ENCODE results near the gene OR5T1. TPM values are rescaled to one million over a fixed set of nuclear protein-coding genes. Genes with fewer than 3 reads are reported as not detected.

Gene OR5T1
- total RNA-seq = not detected in 2 replicates

GRCh38 chr11:56273854-56274253 is at the start of gene OR5T1:
TSS of gene OR5T1 (plus strand) at chr11:56274154. CDS start at chr11:56275639, 1,485 bp downstream.

DNA sequence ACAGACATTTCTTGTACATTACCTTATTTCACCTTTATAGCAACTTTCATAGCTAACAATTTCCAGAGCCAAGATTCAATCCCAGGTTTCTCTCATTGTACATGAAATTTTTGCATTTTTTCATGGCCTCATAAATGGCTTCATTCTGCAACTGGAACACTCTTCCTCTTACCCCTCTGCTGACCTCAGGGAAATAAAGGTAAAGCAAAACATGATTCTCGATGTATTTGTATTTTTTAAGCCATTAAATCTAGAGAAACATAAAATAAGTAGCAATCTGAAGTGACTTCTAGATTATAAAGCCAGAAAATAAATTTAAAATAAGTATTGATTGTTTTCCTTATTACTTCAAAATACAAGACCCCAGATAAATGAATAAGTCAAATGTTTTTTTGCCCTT is 39.8 kb upstream of the OR5T1 start, which contains the start of gene OR5T2:
OR5T2 (minus strand) TSS at position 101 of the 400 bp plus-strand sequence. CDS start 1,193 bp downstream, outside the sequence.

GRCh38 chr11:56251954-56252353 is 22.0 kb upstream of the OR5T1 start, which contains the start of gene OR5T3:
TSS of gene OR5T3 (plus strand) at chr11:56252254. CDS start at chr11:56252254, 0 bp downstream.

GRCh38 chr11:56292154-56292553 is 18.2 kb downstream of the OR5T1 start, which contains the start of gene OR8H1:
TSS of gene OR8H1 (minus strand) at chr11:56292254. CDS start at chr11:56291062, 1,192 bp downstream.

GRCh38 chr11:56314844-56315243 is 40.9 kb downstream of the OR5T1 start, which contains the start of gene OR8K3:
TSS of gene OR8K3 (plus strand) at chr11:56315144. CDS start at chr11:56318307, 3,163 bp downstream.

Other genes with a start within 250 kb of the OR5T1 start
- gene OR5AS1, start 246.5 kb upstream of the OR5T1 start, total RNA-seq = not detected in 2 replicates
- gene OR8I2, start 180.8 kb upstream of the OR5T1 start, total RNA-seq = not detected in 2 replicates
- not detected in 2 replicates for gene OR8H2, start 170.5 kb upstream of the OR5T1 start, total RNA-seq
- gene OR8H3, start 151.8 kb upstream of the OR5T1 start, total RNA-seq = not detected in 2 replicates
- gene OR8J3, start 134.0 kb upstream of the OR5T1 start, total RNA-seq = not detected in 2 replicates
- gene OR8K5, start 113.8 kb upstream of the OR5T1 start, total RNA-seq = not detected in 2 replicates
- not detected in 2 replicates for gene OR5J2, start 97.5 kb upstream of the OR5T1 start, total RNA-seq
- gene OR5T2, start 39.9 kb upstream of the OR5T1 start, total RNA-seq = not detected in 2 replicates
- gene OR5T3, start 21.9 kb upstream of the OR5T1 start, total RNA-seq = not detected in 2 replicates
- not detected in 2 replicates for gene OR8H1, start 18.1 kb downstream of the OR5T1 start, total RNA-seq
- not detected in 2 replicates for gene OR8K3, start 41.0 kb downstream of the OR5T1 start, total RNA-seq
- not detected in 2 replicates for gene OR8K1, start 71.9 kb downstream of the OR5T1 start, total RNA-seq
- gene OR8J1, start 80.1 kb downstream of the OR5T1 start, total RNA-seq = not detected in 2 replicates
- not detected in 2 replicates for gene OR8U1, start 101.5 kb downstream of the OR5T1 start, total RNA-seq
- not detected in 2 replicates for gene OR5AL1, start 138.5 kb downstream of the OR5T1 start, total RNA-seq
- not detected in 2 replicates for gene OR5M3, start 199.2 kb downstream of the OR5T1 start, total RNA-seq
- gene OR5M8, start 217.2 kb downstream of the OR5T1 start, total RNA-seq = not detected in 2 replicates